H1 (cell line): Measurements from ENCODE around the gene XIAP.

Source experiments
- CBX8 ChIP-seq: fragments of 300-800, 300-1000 bp; sonication (generic); IDR thresholded peaks from 2 replicates; pipeline ENCODE4 v1.7.1; 2016; ENCODE audit warnings: low read depth, low read length, borderline replicate concordance
- CTCF ChIP-seq, 3 experiments: IDR thresholded peaks; 1 replicate in 2 of 3; 2 replicates in 1 of 3; pipeline versions ENCODE4 v1.5.1 to v1.6.1; 2011; ENCODE audit warnings: low read length in 3 of 3, mild to moderate bottlenecking in 3 of 3, inconsistent platforms in 2 of 3, low read depth in 1 of 3, moderate library complexity in 1 of 3; ENCODE audit not compliant: insufficient read depth in 1 of 3; ENCODE audit errors: control extremely low read depth in 1 of 3
- KDM4A ChIP-seq: IDR thresholded peaks from one replicate; pipeline ENCODE4 v1.7.1; 2012; ENCODE audit warnings: low read depth, mild to moderate bottlenecking, moderate library complexity, low read length, inconsistent platforms; ENCODE audit not compliant: severe bottlenecking
- MAX ChIP-seq: IDR thresholded peaks from 2 replicates; pipeline ENCODE4 v1.6.1; 2012; ENCODE audit warnings: inconsistent platforms
- POLR2A ChIP-seq, 2 experiments: IDR thresholded peaks; 1 replicate in 1 of 2; 2 replicates in 1 of 2; pipeline ENCODE4 v1.6.1; 2011; ENCODE audit warnings: low read depth in 2 of 2, low read length in 2 of 2, mild to moderate bottlenecking in 2 of 2; ENCODE audit errors: control extremely low read depth in 1 of 2
- SIN3A ChIP-seq, 2 experiments: IDR thresholded peaks in 1 of 2; conservative IDR thresholded peaks in 1 of 2; 2 replicates each; pipeline ENCODE4 v1.6.1; 2011 to 2012; ENCODE audit warnings: low read length in 2 of 2, improper control_type of control experiment in 1 of 2, low read depth in 1 of 2, mild to moderate bottlenecking in 1 of 2
- SP1 ChIP-seq: IDR thresholded peaks from 2 replicates; pipeline ENCODE4 v1.6.1; 2011; ENCODE audit warnings: low read depth, low read length
- SP4 ChIP-seq: IDR thresholded peaks from 2 replicates; pipeline ENCODE4 v1.6.1; 2012; ENCODE audit warnings: low read length, inconsistent platforms
- TCF12 ChIP-seq: IDR thresholded peaks from 2 replicates; pipeline ENCODE4 v1.6.1; 2011; ENCODE audit warnings: low read depth, mild to moderate bottlenecking, low read length
- TF ChIP-seq, protein P1 (sequence below): IDR thresholded peaks from 2 replicates; pipeline ENCODE4 v1.6.1; 2012; ENCODE audit warnings: inconsistent platforms

DNA sequence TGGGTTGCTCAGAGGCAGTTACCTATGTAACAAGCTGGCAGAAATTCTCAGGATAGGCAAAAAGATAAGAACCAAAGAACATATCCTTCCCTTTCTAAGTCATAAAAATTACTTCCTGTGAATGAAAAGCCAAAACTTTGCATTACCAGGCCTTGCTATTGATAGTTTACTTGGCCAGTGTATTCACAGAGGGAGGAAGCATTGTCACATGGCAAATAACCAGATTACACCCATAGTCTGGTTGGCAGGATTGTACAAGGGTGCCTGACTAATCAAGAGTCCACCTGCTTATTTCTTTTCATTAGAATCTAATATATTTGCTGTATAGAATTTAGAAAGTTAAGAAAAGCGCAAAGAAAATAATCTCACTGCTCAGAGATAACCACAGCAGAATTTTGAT is 14.1 kb downstream of the XIAP start:
- TF ChIP-seq POLR2A (IDR thresholded peaks at IDR 0.05; ENCODE audit: control extremely low read depth in 1 of 2, low read depth in 2 of 2, low read length in 2 of 2) (no peak), MAX (no peak), CTCF (IDR thresholded peaks at IDR 0.05; ENCODE audit: control extremely low read depth in 1 of 3, insufficient read depth in 1 of 3, low read depth in 1 of 3, low read length in 3 of 3) (no peak), SIN3A (conservative IDR thresholded peaks at IDR 0.05 in 1 of 2, IDR thresholded peaks at IDR 0.05 in 1 of 2; ENCODE audit: low read depth in 1 of 2, low read length in 2 of 2) (no peak), SP4 (no peak), KDM4A (no peak), SP1 (no peak), CBX8 (no peak), TCF12 (no peak)
- TF ChIP-seq, protein P1, sequence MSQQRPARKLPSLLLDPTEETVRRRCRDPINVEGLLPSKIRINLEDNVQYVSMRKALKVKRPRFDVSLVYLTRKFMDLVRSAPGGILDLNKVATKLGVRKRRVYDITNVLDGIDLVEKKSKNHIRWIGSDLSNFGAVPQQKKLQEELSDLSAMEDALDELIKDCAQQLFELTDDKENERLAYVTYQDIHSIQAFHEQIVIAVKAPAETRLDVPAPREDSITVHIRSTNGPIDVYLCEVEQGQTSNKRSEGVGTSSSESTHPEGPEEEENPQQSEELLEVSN = no peak
